ENCODE data around the gene RAD51B. TPM values are rescaled to one million over a fixed set of nuclear protein-coding genes. Genes with fewer than 3 reads are reported as not detected.

Gene RAD51B
- total and polyA plus RNA-seq, 2 of the 13 experiments (the other 11 are each of a cell fraction or from before 2014, with no cell fraction given) = 7.0 to 9.5 TPM

DNA sequence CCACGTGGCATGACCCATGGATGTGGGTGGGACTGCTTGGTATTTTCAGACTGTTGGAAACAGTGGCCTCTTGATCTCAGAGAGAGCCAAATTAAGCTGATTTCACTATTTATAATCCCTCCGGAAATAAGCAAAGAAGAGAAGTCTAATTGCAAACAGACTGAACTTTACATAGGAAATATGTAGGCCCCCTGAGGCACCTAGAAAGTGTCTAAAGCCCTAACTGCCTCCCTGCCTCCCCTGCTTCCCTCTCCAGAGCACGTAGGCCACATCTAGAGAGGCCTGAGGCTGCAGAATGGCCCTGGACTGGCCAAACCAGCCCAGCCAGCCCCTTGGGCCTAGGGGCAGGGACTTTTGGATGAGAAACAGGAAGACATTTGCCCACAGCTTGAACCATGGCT is 849.5 kb downstream of the RAD51B start:
- no peaks in the 10 kb centered on the region for H3K9me3 ChIP-seq (ENCODE audit: low read length)
- no peak overlapping the region for H3K9ac ChIP-seq (ENCODE audit: insufficient read depth, low read depth, low read length)
- H3K36me3 ChIP-seq (replicated peaks in 1 of 2; ENCODE audit: control insufficient read depth in 1 of 2, insufficient read depth in 2 of 2, low read length in 2 of 2) = no peaks in the 10 kb centered on the region
- no peaks in the 10 kb centered on the region for H4K20me1 ChIP-seq (ENCODE audit: insufficient read depth, low read length)
- no peak overlapping the region for H3K4me2 ChIP-seq (ENCODE audit: low read depth, low read length)
- ChIA-PET POLR2A (no interaction called here), CTCF (ENCODE audit: low intra/inter-chr PET ratio, low total read pairs) (no interaction called here)
- WGBS (ENCODE audit: low lambda C conversion rate) = 13% methylated on average over 3 of the region's 3 CpGs
- H3K27ac ChIP-seq (ENCODE audit: extremely low read length, insufficient read depth, low read length) = no peak overlapping the region
- no peak overlapping the region for H2AFZ ChIP-seq (ENCODE audit: low read length)
- in situ Hi-C loops (cut with HindIII; ENCODE audit: extremely low pct_ligation_motif_present, low pct_unique_long_range_greater_than_20kb) = loop anchor here (25.0 kb wide), 1 partner anchor 732 kb away; no protein-coding TSS in a partner anchor
- DNase-seq (ENCODE audit: low spot score) (no peak), ATAC-seq (no peak), FAIRE-seq (no peak)
- intact Hi-C loops (cut with micrococcal nuclease; ENCODE audit: unreplicated experiment) = no loop called here
- H3K27me3 ChIP-seq (ENCODE audit: control insufficient read depth in 1 of 2, insufficient read depth in 2 of 2, low read length in 2 of 2) = 0 out of 5 replicates have a peak, but pooled peaks cover 0 to 1% of the 10 kb centered on the region in 2 experiments
- H3K4me1 ChIP-seq (ENCODE audit: insufficient read depth, low read length) = peaks cover 35% of the 10 kb centered on the region
- no peaks in the 10 kb centered on the region for H3K79me2 ChIP-seq (ENCODE audit: insufficient read depth, low read length)
- BruUV-seq (replicated peaks) = no TSS peak
- H3K4me3 ChIP-seq (replicated peaks in 1 of 3; ENCODE audit: insufficient read depth in 1 of 3, low read depth in 2 of 3, low read length in 3 of 3) = no peak overlapping the region
- TF ChIP-seq ZNF543 (CRISPR knock-in tag; IDR thresholded peaks at IDR 0.05) = no peak

DNA sequence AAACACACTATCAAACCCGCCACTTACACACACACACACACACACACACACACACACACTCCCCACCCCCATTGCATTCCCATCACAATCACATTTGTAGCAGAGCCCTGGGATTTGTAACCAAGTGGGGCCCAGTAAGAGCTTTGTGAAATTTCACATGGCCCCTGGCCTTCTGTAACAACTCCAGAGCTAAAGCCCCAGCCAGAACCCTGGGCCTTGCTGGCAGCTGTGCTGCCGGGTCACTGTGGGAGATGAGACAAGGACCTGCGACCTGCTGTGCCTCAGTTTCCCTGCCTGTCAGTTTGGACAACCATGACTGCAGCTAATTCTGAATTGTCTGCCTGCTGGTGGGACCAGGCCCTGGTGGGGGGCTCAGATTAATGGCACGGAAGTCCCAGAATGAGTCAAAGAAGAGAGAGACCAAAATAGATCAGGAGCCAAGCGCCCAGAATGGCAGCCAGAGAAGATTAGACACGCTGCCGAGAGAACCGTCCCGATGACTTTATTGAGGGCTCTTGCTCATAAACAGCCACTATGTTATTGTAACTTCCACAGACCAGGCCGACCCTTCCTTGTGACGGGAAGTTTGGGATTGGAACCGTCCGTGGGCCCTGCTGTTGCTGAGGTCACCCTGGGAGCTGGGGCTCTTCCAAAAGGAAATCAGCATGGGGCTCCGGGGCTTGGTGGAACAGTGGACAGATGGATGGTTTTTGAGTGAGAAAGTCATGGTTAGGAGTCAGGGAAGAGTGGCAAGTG is 850.2 kb downstream of the RAD51B start:
- POLR2A ChIA-PET = no interaction called here
- Histone ChIP-seq H3K27me3 (ENCODE audit: control insufficient read depth in 1 of 2, insufficient read depth in 2 of 2, low read length in 2 of 2) (0 out of 5 replicates have a peak, but pooled peaks cover 0 to 1% of the 10 kb centered on the region in 2 experiments), H3K9ac (ENCODE audit: insufficient read depth, low read depth, low read length) (no peak overlapping the region), H4K20me1 (ENCODE audit: insufficient read depth, low read length) (no peaks in the 10 kb centered on the region), H3K27ac (ENCODE audit: extremely low read length, insufficient read depth, low read length) (no peak overlapping the region), H3K4me2 (ENCODE audit: low read depth, low read length) (no peak overlapping the region), H3K79me2 (ENCODE audit: insufficient read depth, low read length) (no peaks in the 10 kb centered on the region), H3K36me3 (replicated peaks in 1 of 2; ENCODE audit: control insufficient read depth in 1 of 2, insufficient read depth in 2 of 2, low read length in 2 of 2) (no peaks in the 10 kb centered on the region), H3K4me3 (replicated peaks in 1 of 3; ENCODE audit: insufficient read depth in 1 of 3, low read depth in 2 of 3, low read length in 3 of 3) (no peak overlapping the region), H3K9me3 (ENCODE audit: low read length) (no peaks in the 10 kb centered on the region), H3K4me1 (ENCODE audit: insufficient read depth, low read length) (peaks cover 32% of the 10 kb centered on the region), H2AFZ (ENCODE audit: low read length) (no peak overlapping the region)
- FAIRE-seq (no peak), DNase-seq (ENCODE audit: low spot score) (no peak), ATAC-seq (no peak)
- CTCF ChIA-PET (ENCODE audit: low intra/inter-chr PET ratio, low total read pairs) = no interaction called here
- no TSS peak for BruUV-seq (replicated peaks)
- in situ Hi-C loops (cut with HindIII; ENCODE audit: extremely low pct_ligation_motif_present, low pct_unique_long_range_greater_than_20kb) (loop anchor here (25.0 kb wide), 1 partner anchor 732 kb away; no protein-coding TSS in a partner anchor), intact Hi-C loops (cut with micrococcal nuclease; ENCODE audit: unreplicated experiment) (no loop called here)
- 74% methylated on average over 11 of the region's 14 CpGs for WGBS (ENCODE audit: low lambda C conversion rate)
- TF ChIP-seq ZNF101 (CRISPR knock-in tag; IDR thresholded peaks at IDR 0.05; ENCODE audit: borderline replicate concordance, low read depth) (no peak), LCORL (IDR thresholded peaks at IDR 0.05) (no peak), LCORL (CRISPR knock-in tag; IDR thresholded peaks at IDR 0.05) (no peak), KLF11 (CRISPR knock-in tag; IDR thresholded peaks at IDR 0.05) (no peak), MED8 (CRISPR knock-in tag; IDR thresholded peaks at IDR 0.05; ENCODE audit: insufficient replicate concordance) (no peak), YEATS2 (CRISPR knock-in tag; IDR thresholded peaks at IDR 0.05; ENCODE audit: borderline replicate concordance) (no peak), DMAP1 (CRISPR knock-in tag; IDR thresholded peaks at IDR 0.05) (no peak), ATF7 (IDR thresholded peaks at IDR 0.05) (no peak), ATF7 (CRISPR knock-in tag; IDR thresholded peaks at IDR 0.05) (no peak), ZNF207 (IDR thresholded peaks at IDR 0.05; ENCODE audit: borderline replicate concordance) (no peak), SNAPC2 (CRISPR knock-in tag; IDR thresholded peaks at IDR 0.05) (no peak), MBD4 (IDR thresholded peaks at IDR 0.05; ENCODE audit: borderline replicate concordance, low read length) (no peak), SRY (CRISPR knock-in tag; IDR thresholded peaks at IDR 0.05) (no peak), HNF4G (IDR thresholded peaks at IDR 0.05; ENCODE audit: borderline replicate concordance, low read depth, low read length) (no peak), HNF4G (CRISPR knock-in tag; IDR thresholded peaks at IDR 0.05; ENCODE audit: borderline replicate concordance, low read depth) (no peak), PAWR (CRISPR knock-in tag; IDR thresholded peaks at IDR 0.05; ENCODE audit: borderline replicate concordance) (no peak), ZNF264 (CRISPR knock-in tag; IDR thresholded peaks at IDR 0.05) (no peak)
- TF ChIP-seq, protein P1, sequence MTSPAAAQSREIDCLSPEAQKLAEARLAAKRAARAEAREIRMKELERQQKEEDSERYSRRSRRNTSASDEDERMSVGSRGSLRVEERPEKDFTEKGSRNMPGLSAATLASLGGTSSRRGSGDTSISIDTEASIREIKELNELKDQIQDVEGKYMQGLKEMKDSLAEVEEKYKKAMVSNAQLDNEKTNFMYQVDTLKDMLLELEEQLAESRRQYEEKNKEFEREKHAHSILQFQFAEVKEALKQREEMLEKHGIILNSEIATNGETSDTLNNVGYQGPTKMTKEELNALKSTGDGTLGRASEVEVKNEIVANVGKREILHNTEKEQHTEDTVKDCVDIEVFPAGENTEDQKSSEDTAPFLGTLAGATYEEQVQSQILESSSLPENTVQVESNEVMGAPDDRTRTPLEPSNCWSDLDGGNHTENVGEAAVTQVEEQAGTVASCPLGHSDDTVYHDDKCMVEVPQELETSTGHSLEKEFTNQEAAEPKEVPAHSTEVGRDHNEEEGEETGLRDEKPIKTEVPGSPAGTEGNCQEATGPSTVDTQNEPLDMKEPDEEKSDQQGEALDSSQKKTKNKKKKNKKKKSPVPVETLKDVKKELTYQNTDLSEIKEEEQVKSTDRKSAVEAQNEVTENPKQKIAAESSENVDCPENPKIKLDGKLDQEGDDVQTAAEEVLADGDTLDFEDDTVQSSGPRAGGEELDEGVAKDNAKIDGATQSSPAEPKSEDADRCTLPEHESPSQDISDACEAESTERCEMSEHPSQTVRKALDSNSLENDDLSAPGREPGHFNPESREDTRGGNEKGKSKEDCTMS (CRISPR knock-in tag; conservative IDR thresholded peaks at IDR 0.05) = no peak

Data from HepG2 (cell line).